Glutamatergic neuron (in vitro differentiated cells): ENCODE data around the gene C16orf87. TPM values are rescaled to one million over a fixed set of nuclear protein-coding genes. Genes with fewer than 3 reads are reported as not detected.

ENCODE experiments used
- DNase-seq: peaks from one replicate; pipeline ENCODE4 v3.0.0; 2022
- H3K27ac Mint-ChIP-seq: one replicate; pipeline ENCODE4 v1.8.0; 2020; ENCODE audit warnings: mild to moderate bottlenecking, mixed read lengths, inconsistent platforms; ENCODE audit not compliant: unreplicated experiment
- H3K27me3 Mint-ChIP-seq: one replicate; pipeline ENCODE4 v1.8.0; 2020; ENCODE audit warnings: mild to moderate bottlenecking, moderate library complexity, mixed read lengths, inconsistent platforms; ENCODE audit not compliant: unreplicated experiment
- H3K36me3 Mint-ChIP-seq: one replicate; pipeline ENCODE4 v1.8.0; 2020; ENCODE audit warnings: mild to moderate bottlenecking, mixed read lengths, inconsistent platforms; ENCODE audit not compliant: unreplicated experiment
- H3K4me1 Mint-ChIP-seq: one replicate; pipeline ENCODE4 v1.8.0; 2020; ENCODE audit warnings: mild to moderate bottlenecking, low read depth, mixed read lengths, inconsistent platforms; ENCODE audit not compliant: unreplicated experiment
- H3K4me3 Mint-ChIP-seq: one replicate; pipeline ENCODE4 v1.8.0; 2020; ENCODE audit warnings: mild to moderate bottlenecking, mixed read lengths, inconsistent platforms; ENCODE audit not compliant: unreplicated experiment
- H3K9me3 Mint-ChIP-seq: one replicate; pipeline ENCODE4 v1.8.0; 2020; ENCODE audit warnings: mild to moderate bottlenecking, moderate library complexity, mixed read lengths, inconsistent platforms; ENCODE audit not compliant: unreplicated experiment
- total RNA-seq: library from RNA; stranded (reverse); fragmentation: NEBNext Ultra II Directional; extraction: Animal tissue kit (Norgen Biotek cat#: 25700); gene quantifications from one replicate; pipeline ENCODE4 v1.2.1, GENCODE V29; 2021; ENCODE audit not compliant: unreplicated experiment
- TF ChIP-seq, protein P1 (sequence below): fragments of 200-600 bp; sonication (generic); IDR thresholded peaks from one replicate; pipeline ENCODE4 v1.5.0; 2021; ENCODE audit not compliant: partially characterized antibody, unreplicated experiment

C16orf87 gene
- total RNA-seq, 1 donor from 2014 or later = 15.8 TPM

DNA sequence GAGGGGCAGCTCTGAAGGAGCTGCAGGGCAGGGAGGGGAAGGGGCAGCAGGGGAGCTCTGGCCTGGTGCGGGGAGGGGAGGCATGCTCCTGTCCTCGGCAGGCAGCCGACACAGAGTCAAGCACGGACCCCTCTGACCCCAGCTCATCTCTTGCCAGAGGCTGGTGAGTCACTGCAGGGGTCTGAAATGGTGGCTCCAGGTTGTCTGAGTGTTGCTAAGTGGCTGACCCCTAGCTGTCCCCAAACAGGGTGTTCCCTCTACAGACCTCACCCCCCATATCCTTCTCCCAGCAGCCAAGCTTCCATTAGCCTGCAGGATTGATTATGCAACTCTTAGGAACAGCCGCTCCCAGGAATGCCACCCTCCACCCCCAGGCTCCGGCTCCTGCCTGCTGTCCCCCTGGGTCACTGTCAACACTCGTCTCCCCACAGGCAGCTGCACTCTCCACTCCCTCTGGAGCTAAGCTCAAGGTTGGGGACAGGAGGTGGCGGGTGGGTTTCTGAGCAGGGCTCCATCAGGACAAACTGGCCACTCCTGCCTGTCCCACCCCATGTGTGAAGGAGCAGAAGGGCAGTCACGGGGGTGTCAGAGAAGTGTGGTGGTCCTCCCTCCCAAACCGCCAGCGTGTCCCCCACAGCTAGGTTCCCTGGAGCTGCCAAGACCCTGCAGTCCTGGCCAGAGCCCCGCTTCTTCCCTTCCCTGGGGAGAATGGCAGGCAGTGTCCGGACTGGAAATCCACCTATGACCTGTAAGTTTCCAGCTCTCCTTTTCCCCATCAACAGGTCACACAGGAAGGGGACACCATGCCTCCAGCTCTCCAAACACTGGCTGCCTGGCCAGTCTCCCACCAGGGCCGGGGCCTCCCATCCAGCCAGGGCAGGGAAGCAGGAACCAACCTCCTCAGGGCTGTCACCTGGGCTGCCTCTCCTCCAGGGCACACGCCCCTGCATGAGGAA is 83.9 kb downstream of the C16orf87 start:
- H3K4me1 Mint-ChIP-seq = peaks cover 3% of the 10 kb centered on the region
- TF ChIP-seq, protein P1, sequence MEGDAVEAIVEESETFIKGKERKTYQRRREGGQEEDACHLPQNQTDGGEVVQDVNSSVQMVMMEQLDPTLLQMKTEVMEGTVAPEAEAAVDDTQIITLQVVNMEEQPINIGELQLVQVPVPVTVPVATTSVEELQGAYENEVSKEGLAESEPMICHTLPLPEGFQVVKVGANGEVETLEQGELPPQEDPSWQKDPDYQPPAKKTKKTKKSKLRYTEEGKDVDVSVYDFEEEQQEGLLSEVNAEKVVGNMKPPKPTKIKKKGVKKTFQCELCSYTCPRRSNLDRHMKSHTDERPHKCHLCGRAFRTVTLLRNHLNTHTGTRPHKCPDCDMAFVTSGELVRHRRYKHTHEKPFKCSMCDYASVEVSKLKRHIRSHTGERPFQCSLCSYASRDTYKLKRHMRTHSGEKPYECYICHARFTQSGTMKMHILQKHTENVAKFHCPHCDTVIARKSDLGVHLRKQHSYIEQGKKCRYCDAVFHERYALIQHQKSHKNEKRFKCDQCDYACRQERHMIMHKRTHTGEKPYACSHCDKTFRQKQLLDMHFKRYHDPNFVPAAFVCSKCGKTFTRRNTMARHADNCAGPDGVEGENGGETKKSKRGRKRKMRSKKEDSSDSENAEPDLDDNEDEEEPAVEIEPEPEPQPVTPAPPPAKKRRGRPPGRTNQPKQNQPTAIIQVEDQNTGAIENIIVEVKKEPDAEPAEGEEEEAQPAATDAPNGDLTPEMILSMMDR = no peak
- H3K36me3 Mint-ChIP-seq = no peaks in the 10 kb centered on the region
- no peak for DNase-seq
- no peak overlapping the region for H3K4me3 Mint-ChIP-seq
- H3K9me3 Mint-ChIP-seq = no peaks in the 10 kb centered on the region
- H3K27ac Mint-ChIP-seq = no peak overlapping the region
- peaks cover 4% of the 10 kb centered on the region for H3K27me3 Mint-ChIP-seq

Other genes starting within 250 kb of the C16orf87 start
- gene SHCBP1, start 209.8 kb downstream of the C16orf87 start, total RNA-seq = 2.4 TPM
- gene VPS35, start 142.0 kb downstream of the C16orf87 start, total RNA-seq = 111 TPM
- gene ORC6, start 141.5 kb downstream of the C16orf87 start, total RNA-seq = 30.1 TPM
- 0.49 TPM for gene MYLK3, start 82.8 kb downstream of the C16orf87 start, total RNA-seq
- 70.7 TPM for gene GPT2, start 53.2 kb upstream of the C16orf87 start, total RNA-seq
- 95.8 TPM for gene DNAJA2, start 142.5 kb upstream of the C16orf87 start, total RNA-seq